Measurements from ENCODE around the gene DPP6. TPM values are rescaled to one million over a fixed set of nuclear protein-coding genes. Genes with fewer than 3 reads are reported as not detected.

The DPP6 gene
- total and polyA plus RNA-seq, 9 of the 15 experiments (the other 6 are each of a cell fraction or from before 2014, with no cell fraction given), result not detected

- Histone ChIP-seq H3K9me3 (replicated peaks; ENCODE audit: control insufficient read depth, insufficient read depth, low read depth, low read length) (no peaks in the 10 kb centered on the region), H3K27ac (ENCODE audit: extremely low read depth, low read depth, low read length) (no peak overlapping the region), H3K4me2 (ENCODE audit: insufficient read depth, low read length) (no peak overlapping the region), H3K4me1 (replicated peaks in 1 of 2; ENCODE audit: control insufficient read depth in 2 of 2, insufficient read depth in 2 of 2, low read length in 2 of 2) (no peaks in the 10 kb centered on the region), H3K27me3 (ENCODE audit: control insufficient read depth in 2 of 2, insufficient read depth in 2 of 2, low read length in 2 of 2) (peaks cover 0 to 14% of the 10 kb centered on the region in 2 experiments; a peak in 3 of 5 replicates), H3K9me1 (ENCODE audit: control insufficient read depth, insufficient read depth, low read length) (no peaks in the 10 kb centered on the region), H4K20me1 (replicated peaks; ENCODE audit: control insufficient read depth, insufficient read depth, low read length) (0 out of 2 replicates have a peak, but pooled peaks cover 5% of the 10 kb centered on the region), H2AFZ (ENCODE audit: low read depth, low read length) (no peak overlapping the region), H3K4me3 (no peak overlapping the region), H3K9ac (ENCODE audit: insufficient read depth in 1 of 2, low read depth in 2 of 2, low read length in 2 of 2) (no peak overlapping the region), H3K79me2 (ENCODE audit: control insufficient read depth, insufficient read depth, low read length) (no peaks in the 10 kb centered on the region), H3K36me3 (ENCODE audit: control insufficient read depth, insufficient read depth, low read length) (no peaks in the 10 kb centered on the region)
- ATAC-seq (no peak), FAIRE-seq (no peak), DNase-seq (ENCODE audit: extremely low read depth in 1 of 4, low spot score in 3 of 4) (no peak)
- 0% methylated on average over 2 of the region's 2 CpGs for WGBS (ENCODE audit: insufficient coverage, low coverage, missing lambda C conversion rate)
- BruUV-seq (replicated peaks), result no TSS peak
- in situ Hi-C loops (cut with MboI) (no loop called here), intact Hi-C loops (cut with micrococcal nuclease) (no loop called here)
- ChIA-PET POLR2A (no interaction called here), CTCF (ENCODE audit: low intra/inter-chr PET ratio) (no interaction called here)
- TF ChIP-seq, protein P1, sequence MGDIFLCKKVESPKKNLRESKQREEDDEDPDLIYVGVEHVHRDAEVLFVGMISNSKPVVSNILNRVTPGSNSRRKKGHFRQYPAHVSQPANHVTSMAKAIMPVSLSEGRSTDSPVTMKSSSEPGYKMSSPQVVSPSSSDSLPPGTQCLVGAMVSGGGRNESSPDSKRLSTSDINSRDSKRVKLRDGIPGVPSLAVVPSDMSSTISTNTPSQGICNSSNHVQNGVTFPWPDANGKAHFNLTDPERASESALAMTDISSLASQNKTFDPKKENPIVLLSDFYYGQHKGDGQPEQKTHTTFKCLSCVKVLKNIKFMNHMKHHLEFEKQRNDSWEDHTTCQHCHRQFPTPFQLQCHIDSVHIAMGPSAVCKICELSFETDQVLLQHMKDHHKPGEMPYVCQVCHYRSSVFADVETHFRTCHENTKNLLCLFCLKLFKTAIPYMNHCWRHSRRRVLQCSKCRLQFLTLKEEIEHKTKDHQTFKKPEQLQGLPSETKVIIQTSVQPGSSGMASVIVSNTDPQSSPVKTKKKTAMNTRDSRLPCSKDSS (IDR thresholded peaks at IDR 0.05; ENCODE audit: low read depth, partially characterized antibody), result no peak
- TF ChIP-seq SRSF3 (IDR thresholded peaks at IDR 0.05; ENCODE audit: insufficient read depth, low read length) (no peak), KLF1 (tag; IDR thresholded peaks at IDR 0.05) (no peak), FOXO4 (CRISPR knock-in tag; IDR thresholded peaks at IDR 0.05) (no peak), NR4A1 (CRISPR knock-in tag; IDR thresholded peaks at IDR 0.05) (no peak), NR4A1 (tag; IDR thresholded peaks at IDR 0.05) (no peak), ATF1 (CRISPR knock-in tag; IDR thresholded peaks at IDR 0.05) (no peak), ATF1 (tag; IDR thresholded peaks at IDR 0.05) (no peak), ZBTB40 (IDR thresholded peaks at IDR 0.05) (no peak), ZBTB40 (CRISPR knock-in tag; IDR thresholded peaks at IDR 0.05) (no peak), SUPT5H (IDR thresholded peaks at IDR 0.05) (no peak), CBFA2T3 (IDR thresholded peaks at IDR 0.05) (no peak), GATAD2B (IDR thresholded peaks at IDR 0.05; ENCODE audit: borderline replicate concordance) (no peak), CREBBP (IDR thresholded peaks at IDR 0.05; ENCODE audit: low read depth, low read length) (no peak)
These were observed 373.1 kb downstream of the DPP6 start for GRCh38 chr7:154425271-154425670.
